Measurements from ENCODE around the gene BACE2.
"Not testable (repeated sequence)": the region's sequence is repeated elsewhere in the genome, so short reads cannot be mapped to it uniquely, and the experiment has no call there.

Gene BACE2

DNA sequence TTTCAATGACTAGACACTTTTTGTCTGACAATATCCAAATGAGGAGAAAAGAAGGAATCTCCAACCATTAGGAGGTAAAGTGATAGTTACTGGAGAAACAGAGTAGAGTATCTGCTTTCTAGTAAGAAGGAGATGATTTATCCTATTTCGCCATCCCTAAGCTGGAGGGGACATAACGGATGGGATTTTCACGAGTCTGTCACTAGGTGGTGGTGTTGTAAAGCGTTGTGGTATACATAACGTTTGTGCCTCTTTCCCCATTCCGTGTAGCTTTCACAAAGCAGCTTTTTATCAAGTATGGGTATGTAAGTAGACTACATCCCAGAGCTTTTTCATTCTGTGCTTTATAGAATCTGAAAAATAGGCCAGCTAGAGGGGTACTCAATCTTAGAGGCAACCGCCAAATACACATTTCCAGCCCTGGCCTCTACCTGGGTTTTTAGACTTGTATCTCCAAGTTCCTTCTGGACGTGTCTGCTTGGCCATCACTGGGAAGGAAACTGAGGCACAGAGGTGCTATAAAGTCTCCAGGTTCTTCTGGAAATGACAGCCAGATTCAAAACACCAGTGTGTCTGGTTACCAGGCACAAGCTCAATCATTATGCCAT lies 115.4 kb downstream of the BACE2 start:
- DNase-seq, result peak; percentile 70

DNA sequence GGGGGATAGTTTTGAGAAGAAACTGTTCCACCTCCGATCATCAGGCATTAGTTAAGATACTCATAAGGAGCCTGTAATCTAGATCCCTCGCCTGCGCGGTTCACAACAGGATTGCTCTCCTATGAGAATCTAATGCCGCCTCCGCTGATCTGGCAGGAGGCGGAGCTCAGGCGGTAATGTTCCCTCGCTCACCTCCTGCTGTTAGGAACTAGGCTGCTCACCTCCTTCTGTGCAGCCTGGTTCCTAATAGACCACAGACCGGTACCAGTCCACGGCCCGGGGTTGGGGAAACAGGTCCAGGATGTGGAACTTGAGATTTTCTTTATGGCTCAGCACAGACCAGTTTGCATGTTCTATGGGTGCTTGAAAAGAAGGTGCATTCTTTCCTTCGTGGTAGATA lies 121.5 kb downstream of the BACE2 start:
- no peak for DNase-seq

DNA sequence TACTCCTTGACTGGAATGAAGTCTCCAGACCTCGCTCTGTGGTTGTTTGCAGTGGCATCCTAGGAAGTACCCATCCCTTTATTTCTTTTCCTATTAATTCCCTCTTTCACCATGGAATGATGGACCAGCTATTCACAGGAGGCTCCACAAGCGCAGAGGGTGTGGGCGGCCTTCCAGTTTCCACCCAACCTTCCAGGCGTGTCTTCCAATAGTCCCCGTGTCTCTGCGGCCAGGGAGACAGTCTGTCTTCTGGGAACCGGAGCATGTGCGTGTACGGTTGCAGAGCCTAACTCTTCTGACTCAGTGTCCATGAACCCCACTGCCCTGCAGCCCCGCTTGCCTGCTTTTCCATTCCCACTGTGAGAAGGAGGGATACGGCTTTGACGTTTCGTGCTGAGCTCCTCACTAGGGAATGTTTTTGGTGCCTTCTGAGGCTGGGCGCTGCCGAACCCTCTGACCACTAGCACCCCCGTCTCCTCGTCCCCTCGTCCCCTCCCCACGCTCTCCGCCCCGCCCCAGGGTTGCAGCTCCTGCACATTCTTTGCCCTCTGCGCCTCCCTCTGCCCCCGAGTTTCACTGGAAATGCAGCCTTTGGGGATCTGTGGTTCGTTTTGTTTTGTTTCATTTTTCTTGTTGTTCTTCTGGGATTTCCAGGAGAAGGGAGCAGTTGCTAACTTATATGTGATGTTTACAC lies 122.3 kb downstream of the BACE2 start:
- DNase-seq, result no peak

DNA sequence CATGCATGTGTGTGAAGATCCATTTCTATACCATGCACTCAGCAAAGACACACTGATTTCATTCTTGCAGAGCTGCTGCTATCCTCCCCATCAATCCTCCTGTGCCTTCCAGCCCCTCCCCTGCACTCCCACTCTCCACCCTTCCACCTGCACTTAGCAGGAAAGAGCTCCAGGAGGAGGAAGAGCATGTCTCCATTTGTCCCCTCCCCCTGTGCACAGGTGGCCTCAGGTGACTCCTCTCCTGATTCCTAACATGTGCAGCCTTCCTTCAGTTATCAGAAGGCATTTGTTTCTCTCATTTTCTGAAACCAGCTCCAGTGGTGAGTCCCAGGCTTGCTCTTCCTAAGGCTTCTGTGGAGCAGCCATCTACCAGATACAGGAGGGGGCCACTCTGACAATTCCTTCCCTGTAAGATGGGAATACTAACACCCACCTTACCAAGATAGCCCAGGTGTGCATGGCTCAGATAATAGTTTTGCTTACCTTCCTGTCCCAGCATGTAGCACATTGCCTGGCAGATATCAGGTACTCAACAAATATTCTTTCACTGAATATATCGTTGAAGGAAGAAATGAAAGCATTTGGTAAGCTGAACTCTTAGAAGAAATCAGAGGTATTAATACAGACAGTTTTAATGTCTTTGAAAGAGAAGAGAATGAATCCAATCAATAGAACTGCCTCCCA lies 126.7 kb downstream of the BACE2 start:
- DNase-seq, result no peak

DNA sequence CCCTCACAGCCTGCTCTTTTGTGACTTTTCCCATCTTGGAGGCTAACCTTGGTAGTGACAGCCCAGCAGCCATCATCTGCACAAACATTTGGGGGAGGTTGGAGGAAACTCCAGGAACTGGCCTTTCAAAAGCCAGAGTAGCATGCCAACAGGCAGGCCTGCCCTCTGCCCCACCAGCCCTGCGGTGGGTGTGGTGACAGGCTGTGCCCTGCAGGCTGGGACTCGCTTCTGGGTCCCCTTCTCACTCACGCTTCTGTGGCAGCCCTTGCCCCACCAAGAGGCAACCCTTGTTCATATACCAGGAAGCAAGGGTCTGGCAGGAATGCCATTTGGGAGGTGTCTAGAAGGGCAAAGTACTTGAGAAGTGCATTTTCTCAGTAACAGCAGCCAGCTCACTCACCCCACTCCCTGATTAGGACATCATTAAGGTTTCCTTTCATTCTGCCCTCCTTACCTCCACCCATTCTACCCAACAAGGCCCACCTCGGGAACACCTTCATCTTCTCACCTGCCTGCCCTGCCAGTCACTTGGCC lies 127.8 kb downstream of the BACE2 start:
- no peak for DNase-seq

DNA sequence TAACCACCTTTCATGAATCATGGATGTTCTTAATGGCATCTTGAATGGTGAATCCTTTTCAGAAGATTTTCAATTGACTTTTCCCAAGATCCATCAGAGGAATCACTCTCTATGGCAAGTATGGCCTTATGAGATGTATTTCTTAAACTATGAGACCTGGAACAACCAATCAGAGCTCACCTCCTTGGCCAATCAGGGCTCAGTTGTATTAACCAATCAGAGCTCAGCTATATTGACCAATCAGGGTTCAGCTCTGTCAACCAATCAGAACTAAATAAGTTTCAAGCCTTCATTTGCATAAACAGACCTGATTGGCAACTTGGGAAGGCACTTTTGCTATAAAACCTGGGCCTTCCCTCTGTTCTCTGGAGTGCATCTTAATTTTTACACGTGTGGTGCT lies 135.0 kb downstream of the BACE2 start:
- no peak for DNase-seq

DNA sequence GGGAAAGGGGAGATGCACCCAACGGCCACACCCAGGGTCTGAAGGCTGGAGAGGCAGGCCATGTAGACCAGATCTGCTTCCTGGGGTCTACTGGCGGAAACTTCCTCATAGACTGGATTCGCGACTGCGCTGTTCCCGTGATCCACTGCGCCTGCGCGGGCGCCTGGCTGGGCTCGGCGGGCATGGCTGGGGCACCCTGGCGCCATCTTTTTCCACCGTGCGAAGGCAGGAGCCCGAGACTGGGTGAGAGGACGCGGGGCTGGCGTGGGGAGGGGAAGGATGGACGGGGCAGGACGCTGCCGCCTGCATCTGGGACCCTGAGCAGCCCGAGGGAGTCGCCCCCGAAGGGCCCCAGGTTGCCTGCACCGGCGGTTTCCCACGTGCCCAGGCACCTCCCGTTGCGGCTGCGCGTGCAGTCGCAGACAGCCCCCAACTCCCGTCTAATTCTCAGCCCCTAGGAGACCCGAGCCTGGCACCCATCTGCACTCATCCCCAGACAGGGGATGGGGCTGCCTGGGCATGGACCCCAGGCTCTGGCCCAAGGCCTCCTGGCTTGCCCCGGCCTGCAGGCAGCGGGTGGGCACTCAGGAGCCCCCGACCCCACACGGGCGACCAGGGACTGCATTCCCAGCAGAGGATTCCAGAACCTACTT lies 136.2 kb downstream of the BACE2 start:
- DNase-seq, result no peak

DNA sequence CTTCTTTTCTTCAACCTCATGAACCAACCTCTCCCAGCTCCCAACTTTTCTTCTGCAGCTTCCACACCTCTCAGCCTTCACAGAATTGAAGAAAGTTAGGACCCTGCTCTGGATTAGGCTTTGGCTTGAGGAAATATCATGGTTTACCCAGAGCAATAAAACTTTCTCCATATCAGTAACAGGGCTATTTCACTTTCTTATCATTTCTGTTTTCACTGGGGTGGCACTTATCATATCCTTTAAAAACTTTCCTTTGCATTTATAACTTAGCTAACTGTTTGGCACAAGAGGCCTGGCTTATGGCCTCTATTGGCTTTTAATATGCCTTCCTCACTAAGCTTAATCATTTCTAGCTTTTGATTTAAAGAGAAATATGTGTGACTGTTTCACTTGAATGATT lies 139.3 kb downstream of the BACE2 start:
- no peak for DNase-seq

DNA sequence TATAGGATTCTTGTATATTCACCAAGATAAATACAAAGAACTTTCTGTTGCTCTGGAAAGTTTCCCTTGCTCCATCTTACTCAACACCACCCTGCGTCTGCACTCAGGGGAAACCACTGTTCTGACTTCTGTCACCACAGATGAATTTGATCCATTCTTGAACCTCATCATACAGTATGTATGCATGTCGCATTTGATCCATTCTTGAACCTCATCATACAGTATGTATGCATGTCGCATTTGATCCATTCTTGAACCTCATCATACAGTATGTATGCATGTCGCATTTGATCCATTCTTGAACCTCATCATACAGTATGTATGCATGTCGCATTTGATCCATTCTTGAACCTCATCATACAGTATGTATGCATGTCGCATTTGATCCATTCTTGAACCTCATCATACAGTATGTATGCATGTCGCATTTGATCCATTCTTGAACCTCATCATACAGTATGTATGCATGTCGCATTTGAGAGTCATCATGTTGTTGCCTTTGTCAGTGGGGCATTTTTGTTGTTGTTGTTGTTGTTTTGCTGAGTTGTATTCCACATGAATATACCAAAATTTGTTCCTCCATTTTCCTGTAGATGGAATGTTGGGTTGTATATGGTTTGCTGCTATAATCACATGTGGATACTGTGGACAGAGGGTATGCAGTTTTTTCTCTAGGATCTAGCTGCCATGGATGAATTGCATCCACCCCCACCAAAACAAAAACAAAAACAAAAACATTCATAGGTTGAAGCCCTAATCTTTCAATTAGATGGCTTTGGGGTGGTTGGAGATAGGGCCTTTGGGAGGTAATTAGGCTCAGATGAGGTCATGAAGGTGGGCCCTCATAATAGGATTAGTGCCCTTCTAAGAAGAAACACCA lies 145.6 kb downstream of the BACE2 start:
- not testable (repeated sequence) for DNase-seq

DNA sequence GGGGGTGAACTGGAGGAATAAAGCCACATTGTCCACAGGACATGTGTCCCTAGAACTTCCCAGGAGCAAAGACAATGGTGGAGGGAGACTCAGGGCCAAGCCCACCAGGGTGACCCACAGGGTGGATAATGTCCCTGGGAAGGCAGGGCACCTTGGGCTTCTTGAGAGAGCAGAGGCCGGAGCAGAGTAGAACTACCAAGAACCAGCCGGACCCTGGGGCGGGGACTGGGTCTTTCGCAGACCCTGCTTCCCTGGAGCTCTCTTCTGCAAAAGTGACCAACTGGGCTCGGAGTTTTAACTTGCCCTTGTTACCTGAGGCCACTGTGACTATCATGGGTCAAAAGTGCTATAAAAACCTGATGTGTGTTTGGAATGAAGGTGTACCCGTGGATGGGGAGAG lies 147.8 kb downstream of the BACE2 start:
- DNase-seq, result no peak

DNA sequence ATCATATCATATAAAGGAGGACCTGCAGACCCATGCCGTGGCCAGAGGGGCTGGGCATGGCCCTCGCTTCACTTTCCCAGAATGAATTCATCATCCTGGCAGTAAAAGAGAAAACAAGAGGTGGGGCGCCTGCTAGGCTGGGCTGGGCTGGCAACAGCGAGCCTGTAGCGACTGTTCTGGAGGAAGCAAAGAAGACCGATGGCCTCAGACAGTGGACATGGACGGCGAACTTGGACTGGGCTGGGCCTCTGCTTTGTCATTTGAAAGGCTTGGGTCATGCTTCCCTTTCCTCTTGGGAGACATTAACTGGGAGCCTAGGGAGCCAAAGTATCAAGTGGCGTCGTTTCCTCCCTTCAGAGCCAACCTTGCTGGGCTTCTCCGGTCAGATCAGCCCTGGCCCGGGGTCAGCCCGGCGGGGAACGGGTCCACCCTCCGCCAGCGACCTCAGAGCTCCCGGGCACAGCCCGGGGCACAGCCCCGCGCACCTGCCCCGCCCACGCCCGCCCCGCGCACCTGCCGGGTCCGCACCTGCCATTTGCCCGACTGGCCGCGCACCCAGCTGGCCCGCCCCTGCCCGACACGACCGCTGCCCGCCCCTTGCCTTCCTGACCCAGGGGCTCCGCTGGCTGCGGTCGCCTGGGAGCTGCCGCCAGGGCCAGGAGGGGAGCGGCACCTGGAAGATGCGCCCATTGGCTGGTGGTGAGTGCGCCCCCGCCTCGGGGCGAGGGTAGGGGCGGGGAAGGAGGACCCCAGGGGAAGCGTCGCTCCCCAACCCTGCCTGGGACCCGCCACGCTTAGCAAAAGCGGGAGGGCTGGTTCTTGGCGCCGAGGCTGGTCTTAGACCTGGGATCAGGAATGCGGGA lies 148.5 kb downstream of the BACE2 start, which contains the start of gene FAM3B:
Gene FAM3B (plus strand): TSS at position 602 of the 863 bp plus-strand sequence. CDS start 79 bp downstream, at position 681.
- no peak for DNase-seq

DNA sequence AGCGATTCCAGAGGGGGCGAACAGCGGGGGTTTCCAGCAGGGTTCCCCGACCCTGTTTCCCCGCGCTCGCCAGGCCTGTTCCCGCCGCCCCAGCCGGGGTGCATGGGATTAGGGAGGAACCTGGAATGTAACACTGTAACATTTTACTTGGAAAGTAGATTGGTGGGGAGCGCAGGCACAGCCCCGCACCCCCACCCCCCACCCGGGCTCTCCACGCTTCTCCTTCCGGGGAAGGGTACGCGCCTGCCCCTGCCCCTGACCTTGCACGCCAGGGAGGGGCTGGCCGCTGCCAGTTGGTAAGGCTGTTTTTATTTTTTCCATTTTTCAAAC lies 149.1 kb downstream of the BACE2 start:
- DNase-seq, result no peak

DNA sequence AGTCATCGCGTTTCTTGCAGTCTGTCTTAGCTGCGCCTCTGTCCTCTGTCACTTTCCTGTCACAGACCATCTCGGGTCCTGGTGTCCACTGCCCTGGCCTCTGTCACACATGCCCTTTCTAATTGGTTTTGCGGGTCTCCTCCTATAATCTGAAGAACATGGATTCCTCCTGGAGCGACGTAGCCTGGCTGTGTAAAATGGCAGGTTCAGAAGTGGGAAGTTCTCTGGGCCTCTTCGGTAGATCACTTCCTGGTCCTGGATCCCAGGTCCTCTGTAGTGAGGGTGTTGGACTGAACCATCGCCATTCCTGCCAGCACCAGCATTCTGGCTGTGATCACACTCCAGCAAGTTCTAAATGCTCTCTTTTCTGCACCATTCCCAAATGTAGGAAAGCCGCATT lies 149.5 kb downstream of the BACE2 start:
- DNase-seq, result no peak

DNA sequence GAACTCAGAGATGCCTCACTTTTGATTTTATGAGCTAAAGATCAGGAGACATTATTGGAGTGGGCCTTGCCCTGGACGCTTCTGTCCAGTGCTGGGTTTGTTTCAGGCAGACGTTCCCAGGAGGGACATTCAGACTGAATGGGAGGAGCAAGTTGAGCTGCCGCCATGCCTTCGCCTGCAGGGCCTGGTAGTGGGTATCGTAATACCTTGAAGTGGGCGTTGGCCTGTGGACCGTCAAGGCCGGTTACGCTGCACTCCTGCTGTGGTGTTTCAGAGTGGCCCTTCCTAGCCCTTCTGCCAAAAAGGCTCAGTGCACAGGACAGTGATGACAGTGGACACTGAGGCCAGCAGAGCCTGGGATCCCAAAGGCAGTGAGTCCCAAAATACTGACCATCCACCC lies 150.3 kb downstream of the BACE2 start:
- no peak for DNase-seq

DNA sequence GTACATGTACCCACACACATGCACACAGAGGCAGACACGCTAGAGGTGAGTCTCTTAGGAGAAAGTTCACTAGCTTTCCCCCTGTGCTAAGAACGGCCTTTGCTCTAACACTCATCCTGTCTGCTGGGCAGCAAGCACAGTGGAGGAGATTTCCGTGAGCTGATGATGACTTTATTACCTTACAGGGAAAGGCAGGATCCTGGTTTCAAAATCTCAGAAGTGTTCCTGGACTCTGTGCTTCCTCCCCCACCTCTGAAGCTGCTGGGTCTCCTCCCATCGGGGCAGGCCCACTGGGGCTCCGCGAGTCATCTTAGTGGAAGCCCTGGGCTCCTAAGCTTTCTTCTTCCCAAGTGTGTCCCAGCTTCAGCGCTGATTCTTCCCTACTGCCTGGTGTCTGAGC lies 151.3 kb downstream of the BACE2 start:
- no peak for DNase-seq

DNA sequence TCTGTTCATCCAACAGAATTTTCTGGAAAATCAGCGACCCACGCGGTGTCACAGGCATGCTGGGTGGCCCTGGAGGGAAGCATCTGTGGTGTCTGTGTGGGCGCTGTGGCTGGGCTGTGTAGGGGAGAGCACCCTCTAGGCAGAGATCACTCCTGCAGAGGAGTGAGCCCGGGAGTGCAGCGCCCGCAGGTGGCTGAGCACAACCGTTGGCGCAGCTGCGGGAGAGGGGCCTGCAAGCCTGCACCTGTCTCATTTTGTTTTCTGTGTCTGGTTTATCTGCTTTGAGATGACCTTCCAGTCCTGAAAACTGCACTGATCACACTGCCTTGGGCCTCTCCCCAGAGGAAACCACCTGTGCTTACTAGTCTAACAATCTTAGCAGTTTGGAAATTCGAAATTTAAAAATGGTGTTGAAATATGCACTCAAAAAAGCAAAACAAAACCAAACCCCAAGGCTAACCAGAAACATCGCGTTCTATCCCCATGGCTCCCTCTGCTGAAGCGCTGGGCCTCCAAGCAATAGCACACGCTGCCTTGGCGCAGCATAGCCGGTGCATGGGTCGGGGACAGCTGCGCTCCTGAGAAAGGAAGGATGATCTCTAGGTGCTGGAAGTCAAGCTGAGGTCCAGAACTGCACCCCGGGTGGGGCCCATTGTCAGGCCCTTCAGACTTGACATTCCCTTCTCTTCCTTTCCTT lies 153.4 kb downstream of the BACE2 start:
- no peak for DNase-seq

DNA sequence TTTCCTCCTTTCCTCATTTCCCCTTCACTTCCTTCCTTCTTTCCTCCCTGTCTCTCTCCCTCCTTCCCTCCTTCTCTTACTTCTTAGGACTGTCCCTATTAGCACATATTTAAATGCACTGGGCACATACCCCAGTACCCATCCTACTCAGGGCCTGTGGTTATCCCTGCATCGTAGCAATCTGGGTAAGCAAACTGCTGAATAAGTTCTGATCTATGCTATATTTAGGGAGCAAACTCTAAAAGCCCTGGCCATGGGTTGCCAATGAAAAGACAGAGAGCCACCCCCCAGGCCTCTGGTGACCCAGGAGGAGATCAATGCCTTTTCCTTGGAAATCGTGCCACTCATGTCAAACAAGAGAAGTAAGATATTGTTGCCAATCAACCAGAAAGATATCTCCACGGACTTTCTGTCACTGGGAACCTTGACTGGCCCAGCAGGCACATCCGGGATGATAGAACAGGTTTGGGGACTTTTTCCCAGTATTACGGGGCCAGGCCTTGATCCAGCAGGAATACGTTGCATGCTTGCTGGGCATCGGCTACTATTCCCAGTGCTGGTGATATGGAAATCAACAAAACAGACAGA lies 154.0 kb downstream of the BACE2 start:
- DNase-seq, result no peak

DNA sequence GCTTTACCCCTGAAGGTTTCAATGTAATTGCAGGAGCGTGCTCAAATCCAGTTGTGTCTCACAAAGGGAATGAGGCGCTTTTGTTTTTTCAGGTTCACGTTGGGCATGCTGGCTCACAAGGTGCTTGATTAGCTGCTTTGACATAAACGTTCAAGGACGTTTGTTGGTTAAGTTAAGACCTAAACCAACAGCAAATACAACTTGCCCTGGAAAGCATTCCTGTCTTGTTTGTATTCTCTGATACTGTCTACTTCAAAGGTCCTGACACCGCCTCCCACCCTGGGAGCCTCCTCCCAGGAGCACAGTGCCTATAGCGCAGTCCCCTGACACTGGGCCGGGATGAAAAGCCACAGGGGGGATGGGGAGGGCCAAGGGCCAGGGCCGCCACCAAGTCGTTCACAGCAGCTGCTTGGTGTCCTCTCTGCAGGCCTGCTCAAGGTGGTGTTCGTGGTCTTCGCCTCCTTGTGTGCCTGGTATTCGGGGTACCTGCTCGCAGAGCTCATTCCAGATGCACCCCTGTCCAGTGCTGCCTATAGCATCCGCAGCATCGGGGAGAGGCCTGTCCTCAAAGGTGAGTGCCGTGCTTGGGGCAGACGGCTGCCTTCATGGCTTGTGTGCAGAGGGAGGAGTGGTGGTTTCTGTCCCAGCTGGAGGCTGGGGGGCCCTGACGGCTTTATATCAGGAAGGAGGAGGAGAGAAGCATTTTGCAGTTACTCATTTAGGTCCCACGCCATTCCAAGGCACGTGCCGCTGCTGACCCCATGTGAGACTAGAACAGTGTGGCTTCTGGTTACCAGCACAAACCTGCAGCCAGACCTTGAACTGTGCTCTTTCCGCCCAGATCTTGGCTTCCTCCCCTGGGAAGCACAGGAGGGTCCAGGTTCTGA lies 154.8 kb downstream of the BACE2 start:
- DNase-seq, result no peak

DNA sequence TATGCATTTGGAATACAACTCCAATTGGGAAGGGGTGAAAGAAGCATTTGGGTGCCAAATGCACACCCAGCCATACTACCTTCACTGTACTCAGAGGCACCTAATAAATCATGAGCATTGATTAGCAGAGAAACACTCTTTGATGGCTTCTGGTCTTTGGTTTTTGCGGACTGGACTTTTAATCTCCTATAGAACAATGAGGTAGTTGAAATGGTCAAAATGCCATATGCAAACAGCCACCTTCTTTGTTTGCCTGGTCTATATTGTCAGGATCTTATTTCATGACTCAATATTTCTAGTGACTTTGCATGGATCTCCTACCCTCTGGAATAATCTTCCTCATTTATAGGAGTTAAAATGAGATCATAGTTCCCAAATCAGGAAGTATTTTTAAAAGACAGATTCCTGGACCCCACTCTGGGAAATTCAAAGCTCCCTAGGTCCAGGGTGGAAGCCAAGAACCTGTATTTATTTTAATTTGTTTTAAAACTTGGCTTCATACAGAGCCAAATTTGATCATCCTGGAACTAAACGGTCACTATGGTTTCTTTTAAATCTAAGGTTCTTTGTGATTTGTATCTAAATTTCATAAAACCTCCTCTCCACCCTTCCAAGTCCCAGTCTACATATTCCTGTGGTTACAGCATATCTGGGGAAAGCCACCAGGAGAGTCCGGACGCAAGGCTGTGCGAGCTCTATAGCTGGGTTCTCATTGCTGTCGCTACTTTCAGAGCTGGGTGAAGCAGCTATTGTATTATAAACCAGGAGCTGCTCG lies 157.4 kb downstream of the BACE2 start:
- DNase-seq, result no peak

All from activated CD4-positive, alpha-beta T cell treated with anti-CD3 and anti-CD28 coated beads, Interleukin-2, Interleukin-6, amounts not matched to agents 100 ng/mL and 50 ng/mL, durations not matched to agents 16 hours and 8 hours (primary cell).